Fibroblast of the conjunctiva (primary cell): ENCODE data around the gene UTS2B.
"Not testable (repeated sequence)": the region's sequence is repeated elsewhere in the genome, so short reads cannot be mapped to it uniquely, and the experiment has no call there.

Experiments used
- DNase-seq: peaks from one replicate; pipeline ENCODE4 v3.0.0-alpha.2; 2010; ENCODE audit warnings: low read depth

UTS2B gene

DNA sequence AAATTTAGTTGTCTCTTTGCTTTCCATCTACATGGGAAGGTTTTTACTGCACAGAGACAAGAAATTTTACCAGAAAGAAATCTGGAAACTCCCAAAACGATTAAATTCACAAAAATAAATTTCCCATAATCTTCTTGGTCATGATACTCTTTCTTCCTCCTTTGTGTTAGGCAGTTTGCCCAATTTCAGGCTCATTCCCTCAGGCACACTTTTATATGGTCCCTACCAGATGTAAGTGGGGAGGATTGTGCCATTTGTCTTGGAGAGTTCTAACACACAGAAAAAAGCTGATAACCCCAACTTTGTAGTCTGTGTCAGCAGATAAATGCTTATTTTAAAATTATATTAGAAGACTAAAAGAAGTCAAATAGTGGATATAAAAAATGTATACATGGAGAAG lies 50.2 kb downstream of the UTS2B start:
- DNase-seq: no peak

DNA sequence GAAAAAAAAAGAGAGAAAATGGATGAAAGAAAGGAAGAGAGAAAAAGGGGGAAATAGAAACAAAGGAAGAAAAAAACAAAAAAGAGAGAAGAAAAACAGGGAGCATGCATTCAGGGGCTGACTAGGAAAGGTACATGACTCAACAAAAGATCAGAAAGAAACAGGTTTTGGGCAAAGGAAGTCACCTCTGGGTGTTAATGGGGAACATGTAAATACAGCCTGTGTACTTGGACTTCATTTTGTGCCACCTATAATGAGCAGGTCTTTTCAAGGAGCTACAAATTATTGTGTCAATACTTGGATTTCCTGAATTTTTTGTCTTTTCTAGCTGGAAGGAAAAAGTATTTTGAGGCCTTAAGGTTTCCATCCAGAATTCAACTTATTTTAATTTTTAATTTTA lies 54.6 kb downstream of the UTS2B start:
- DNase-seq: no peak

DNA sequence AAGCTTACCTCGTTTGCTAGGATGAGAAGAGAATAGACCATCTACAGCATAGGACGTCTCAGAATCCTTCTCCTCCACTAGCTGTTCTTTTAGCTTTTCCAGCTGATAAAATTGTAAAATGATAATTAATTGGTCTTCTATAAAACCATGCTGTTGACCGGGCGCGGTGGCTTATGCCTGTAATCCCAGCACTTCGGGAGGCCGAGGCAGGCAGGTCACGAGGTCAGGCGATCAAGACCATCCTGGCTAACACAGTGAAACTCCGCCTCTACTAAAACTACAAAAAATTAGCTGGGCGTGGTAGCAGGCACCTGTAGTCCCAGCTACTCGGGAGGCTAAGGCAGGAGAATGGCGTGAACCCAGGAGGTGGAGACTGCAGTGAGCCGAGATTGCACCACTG lies 55.1 kb downstream of the UTS2B start:
- DNase-seq: not testable (repeated sequence)

DNA sequence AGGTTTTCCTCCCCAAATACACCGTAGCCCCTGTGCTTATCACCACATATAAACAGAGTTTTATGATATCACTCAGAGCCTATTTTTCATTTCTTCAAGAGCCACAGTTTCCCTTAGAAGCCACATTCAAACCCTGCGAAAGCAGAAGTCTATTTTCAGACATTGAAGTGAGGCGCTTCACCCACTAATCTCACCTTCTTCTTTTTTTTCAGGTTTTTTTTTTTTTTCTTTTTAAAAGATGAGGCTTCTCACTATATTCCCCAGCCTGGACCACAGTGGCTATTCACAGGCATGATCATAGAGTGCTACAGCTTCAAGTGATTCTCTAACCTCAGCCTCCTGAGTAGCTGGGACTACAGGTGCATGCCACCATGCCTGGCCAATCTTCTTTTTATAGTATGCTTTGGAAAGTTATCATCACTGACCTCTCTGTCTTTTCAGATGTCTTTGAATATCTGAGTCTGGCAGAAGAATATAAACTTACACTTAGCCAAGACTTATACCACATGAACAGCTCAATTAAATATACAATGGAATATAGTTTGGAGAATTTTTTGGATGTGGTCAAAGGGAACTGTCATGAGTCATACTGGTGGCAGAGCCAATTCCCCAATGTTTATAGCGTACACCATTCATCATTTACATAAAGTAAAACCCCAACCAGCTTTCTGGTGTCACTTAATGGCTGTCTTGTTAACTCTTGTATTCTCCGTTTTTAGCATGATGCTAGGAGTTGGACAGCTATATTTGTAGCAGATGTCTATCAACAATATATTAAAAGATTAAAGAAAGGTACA lies 60.8 kb downstream of the UTS2B start:
- DNase-seq: no peak

DNA sequence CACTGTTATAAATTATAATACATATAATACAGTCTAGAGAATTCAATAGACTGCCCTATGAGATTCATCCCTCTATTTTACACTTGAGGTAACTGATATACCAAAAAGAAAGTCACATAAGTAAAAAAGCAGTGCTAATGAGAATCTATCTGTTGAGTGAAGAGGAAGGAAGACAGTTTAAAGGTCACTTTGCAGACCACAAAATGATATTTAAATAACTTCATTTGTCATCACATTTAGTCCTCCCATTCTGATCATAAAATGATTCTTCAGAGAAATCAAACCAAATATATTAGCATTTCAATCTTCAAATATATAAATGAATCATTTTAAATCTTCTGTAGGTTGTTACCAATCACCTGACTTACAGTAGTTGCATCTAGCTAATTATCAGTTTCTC lies 61.6 kb downstream of the UTS2B start:
- no peak for DNase-seq

DNA sequence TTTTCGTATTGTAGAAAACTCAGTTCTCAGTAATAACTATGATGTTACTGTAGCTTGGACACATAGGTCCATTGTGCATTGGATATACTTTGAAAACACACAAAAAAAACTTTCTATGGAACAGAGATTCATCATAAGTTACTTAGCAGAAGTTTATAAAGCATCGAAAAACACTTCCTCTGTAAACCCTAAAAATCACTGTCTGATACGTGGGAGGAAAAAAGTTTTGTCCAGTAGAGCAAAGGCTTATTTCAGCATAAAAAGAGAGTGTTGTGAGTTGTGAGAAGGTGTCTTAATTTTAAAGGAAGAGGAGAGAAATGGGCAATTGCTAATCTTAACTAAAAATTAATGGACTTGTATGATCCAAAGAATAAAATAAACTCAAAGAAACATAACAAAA lies 66.5 kb downstream of the UTS2B start:
- no peak for DNase-seq

- DNase-seq: no peak
Measured at GRCh38 chr3:191263365-191263764, 67.0 kb downstream of the UTS2B start.

GRCh38 chr3:191262650-191263049 lies 67.7 kb downstream of the UTS2B start:
- DNase-seq: no peak

GRCh38 chr3:191261304-191261638 lies 69.1 kb downstream of the UTS2B start:
- DNase-seq: no peak

- DNase-seq: no peak
Measured at GRCh38 chr3:191260431-191261303, 69.7 kb downstream of the UTS2B start.

DNA sequence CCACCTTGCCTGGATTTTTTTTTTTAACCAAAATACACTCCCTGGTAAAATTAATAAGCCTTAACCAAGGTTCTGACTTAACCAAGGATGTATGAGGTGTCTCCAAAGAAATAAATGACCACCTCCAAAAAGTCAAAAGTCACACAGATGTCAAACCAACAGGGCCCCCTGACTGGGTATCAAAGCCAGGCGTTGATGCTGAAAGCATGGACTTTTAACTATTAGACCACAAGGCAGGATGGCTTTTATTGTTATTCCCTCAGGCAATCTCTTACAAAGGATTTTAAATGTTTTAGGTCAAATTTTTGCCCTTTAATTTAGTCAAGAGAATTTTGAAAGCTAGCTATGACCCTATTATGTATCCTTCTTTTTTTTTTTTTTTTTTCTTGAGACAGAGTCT lies 70.8 kb downstream of the UTS2B start:
- no peak for DNase-seq

GRCh38 chr3:191257286-191257685 lies 73.0 kb downstream of the UTS2B start:
- no peak for DNase-seq

DNA sequence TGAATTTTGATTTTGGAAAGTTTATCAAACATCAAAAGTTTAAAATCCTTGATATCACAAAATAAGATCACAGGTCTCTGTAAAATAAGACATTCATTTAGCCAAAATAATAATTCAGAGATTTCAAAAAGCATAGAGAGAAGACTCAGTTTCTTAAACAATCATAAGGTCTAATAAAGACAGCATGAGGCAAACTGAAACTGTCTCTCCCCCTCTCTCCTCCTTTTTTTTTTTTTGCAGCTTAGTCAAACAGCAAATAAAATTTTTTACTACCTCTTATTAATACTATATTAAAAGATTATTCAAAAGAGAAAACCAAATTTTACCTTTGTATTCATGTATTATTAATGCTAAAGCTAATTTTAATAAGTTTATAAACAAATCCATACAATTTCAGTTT lies 73.9 kb downstream of the UTS2B start:
- no peak for DNase-seq

DNA sequence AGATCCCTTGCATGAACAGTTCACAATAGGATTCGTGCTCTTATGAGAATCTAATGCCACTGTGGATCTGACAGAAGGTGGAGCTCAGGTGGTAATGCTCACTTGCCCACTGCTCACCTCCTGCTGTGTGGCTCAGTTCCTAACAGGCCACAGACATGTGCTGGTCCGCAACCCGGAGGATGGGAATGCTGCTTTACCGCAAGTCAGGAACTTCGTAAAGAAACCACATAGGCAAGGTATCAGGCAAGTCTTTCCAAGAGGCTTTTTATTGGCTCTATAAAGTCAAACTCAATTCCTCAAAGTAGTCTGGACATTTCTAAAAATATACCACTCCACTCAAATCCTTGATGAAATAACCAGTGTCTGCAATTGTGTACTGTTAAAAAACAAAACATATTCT lies 75.2 kb downstream of the UTS2B start:
- no peak for DNase-seq

GRCh38 chr3:191254098-191254873 lies 76.0 kb downstream of the UTS2B start:
- DNase-seq: no peak

- no peak for DNase-seq
Measured at GRCh38 chr3:191253089-191253799, 77.1 kb downstream of the UTS2B start.

GRCh38 chr3:191246630-191247029 lies 83.7 kb downstream of the UTS2B start:
- DNase-seq: no peak

DNA sequence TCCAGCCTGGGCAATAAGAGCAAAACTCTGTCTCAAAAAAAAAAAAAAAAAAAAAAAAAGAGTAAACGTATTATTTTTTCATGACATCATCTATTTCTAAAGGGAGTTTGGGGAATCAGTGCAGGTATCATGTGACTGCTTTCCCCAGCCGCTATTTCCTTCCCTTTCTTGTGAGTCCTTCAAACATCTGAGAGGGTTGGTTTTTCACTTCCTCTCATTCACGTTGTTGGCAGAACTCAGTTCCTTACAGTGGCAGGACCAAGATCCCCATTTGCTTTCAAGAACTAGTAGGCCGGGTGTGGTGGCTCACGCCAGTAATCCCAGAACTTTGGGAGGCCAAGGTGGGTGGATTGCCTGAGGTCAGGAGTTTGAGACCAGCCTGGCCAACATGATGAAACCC lies 84.3 kb downstream of the UTS2B start:
- DNase-seq: not testable (repeated sequence)

DNA sequence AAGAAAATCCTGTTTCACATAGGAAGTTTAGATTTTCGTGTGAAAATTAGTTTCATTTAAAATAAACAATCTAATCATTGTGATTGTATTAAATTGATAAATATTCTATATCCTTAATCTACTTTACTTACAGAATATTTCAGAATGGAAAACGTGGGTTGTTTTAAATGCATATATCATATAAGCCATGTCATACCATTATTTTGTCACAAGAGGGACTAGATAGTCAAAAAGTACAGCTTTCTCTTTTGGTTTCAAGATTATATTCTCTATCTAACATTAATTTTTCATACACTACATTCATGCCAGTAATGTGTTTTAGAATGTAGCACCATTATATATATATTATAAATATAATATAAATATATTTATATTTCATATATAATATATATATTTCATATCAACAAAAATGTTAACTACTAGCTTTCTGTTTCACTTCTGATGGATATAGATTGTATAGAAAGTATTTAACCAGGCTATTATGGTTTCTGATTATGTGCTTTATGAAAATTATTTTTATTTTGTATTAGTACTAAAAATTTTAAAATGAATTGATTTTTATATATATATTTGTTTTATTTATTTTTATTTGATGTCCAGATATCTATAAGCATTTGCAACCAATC lies 86.0 kb downstream of the UTS2B start:
- DNase-seq: no peak

DNA sequence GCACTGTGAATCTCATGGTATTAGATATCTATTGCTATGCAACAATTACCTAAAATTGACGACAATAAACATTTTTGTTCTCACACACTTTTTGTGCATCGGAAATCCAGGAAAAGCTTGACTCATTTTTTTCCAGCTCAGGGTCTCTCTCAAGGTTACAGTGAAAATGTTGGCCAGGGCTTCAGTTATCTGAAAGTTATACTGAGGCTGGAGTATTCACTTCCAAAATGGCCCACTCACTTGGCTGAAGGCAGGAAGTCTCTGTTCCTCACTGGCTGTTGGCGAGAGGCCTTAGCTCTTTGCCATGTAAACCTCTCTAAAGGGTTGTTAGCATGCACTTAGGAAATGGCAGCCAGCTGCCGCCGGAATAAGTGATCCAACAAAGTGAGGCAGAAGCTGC lies 89.8 kb downstream of the UTS2B start:
- no peak for DNase-seq

GRCh38 chr3:191239407-191240031 lies 90.8 kb downstream of the UTS2B start:
- DNase-seq: no peak
